Ectodermal cell (in vitro differentiated cells): ENCODE results near the gene NXPE1.
"Not testable (repeated sequence)": the region's sequence is repeated elsewhere in the genome, so short reads cannot be mapped to it uniquely, and the experiment has no call there.

Experiments
- H3K27ac ChIP-seq: 2 replicates; pipeline ENCODE4 v1.7.0; 2013; ENCODE audit warnings: mild to moderate bottlenecking, low read depth, low read length; ENCODE audit not compliant: insufficient read depth, poor library complexity, severe bottlenecking
- H3K27me3 ChIP-seq: 2 replicates; pipeline ENCODE4 v1.7.0; 2013; ENCODE audit warnings: mild to moderate bottlenecking, low read length; ENCODE audit not compliant: insufficient read depth, control insufficient read depth, poor library complexity, severe bottlenecking
- H3K36me3 ChIP-seq: one replicate; pipeline ENCODE4 v1.7.0; 2013; ENCODE audit warnings: low read length; ENCODE audit not compliant: control insufficient read depth, insufficient read depth
- H3K4me1 ChIP-seq: one replicate; pipeline ENCODE4 v1.7.0; 2013; ENCODE audit warnings: low read length; ENCODE audit not compliant: control insufficient read depth, insufficient read depth
- H3K4me3 ChIP-seq: 2 replicates; pipeline ENCODE4 v1.7.0; 2013; ENCODE audit warnings: low read depth, low read length, control low read depth; ENCODE audit not compliant: insufficient read depth
- H3K9me3 ChIP-seq: 2 replicates; pipeline ENCODE4 v1.7.0; 2013; ENCODE audit warnings: mild to moderate bottlenecking, low read length, moderate library complexity; ENCODE audit not compliant: control insufficient read depth
- WGBS, 2 experiments: methylation state at CpG; one replicate each; pipeline ENCODE4 v1.1.7; 2013; ENCODE audit warnings: missing lambda C conversion rate in 2 of 2; 5-methylcytosine and 5-hydroxymethylcytosine counted together

Gene NXPE1

DNA sequence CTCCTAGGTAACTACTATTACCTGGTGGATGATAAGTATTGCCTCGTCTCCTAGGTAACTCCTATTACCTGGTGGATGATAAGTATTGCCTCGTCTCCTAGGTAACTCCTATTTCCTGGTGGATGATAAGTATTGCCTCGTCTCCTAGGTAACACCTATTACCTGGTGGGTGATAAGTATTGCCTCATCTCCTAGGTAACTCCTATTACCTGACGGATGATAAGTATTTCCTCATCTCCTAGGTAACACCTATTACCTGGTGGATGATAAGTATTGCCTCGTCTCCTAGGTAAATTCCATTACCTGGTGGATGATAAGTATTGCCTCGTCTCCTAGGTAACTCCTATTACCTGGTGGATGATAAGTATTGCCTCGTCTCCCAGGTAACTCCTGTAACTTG, 43.5 kb upstream of the NXPE1 start:
- H3K9me3 ChIP-seq, H3K27ac ChIP-seq, H3K27me3 ChIP-seq, H3K4me3 ChIP-seq, H3K36me3 ChIP-seq, H3K4me1 ChIP-seq: not testable (repeated sequence)
- 90 to 96% methylated on average over 6 to 7 of the region's 7 CpGs for WGBS, 2 experiments

DNA sequence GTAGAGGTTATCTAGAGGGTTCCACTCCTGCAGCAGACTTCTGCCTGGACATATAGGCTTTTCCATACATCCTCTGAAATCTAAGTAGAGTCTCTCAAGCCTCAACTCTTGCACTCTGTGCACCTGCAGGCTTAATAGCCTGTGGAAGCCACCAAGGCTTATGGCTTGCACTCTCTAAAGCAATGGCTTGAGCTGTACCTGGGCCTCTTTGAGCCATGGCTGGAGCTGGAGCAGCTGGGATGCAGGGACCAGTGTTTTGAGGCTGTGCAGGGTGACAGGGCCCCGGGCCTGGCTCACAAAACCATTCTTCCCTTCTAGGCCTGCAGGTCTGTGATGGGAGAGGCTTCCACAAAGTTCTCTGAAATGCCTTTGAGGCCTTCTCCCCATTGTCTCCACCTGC, 38.8 kb upstream of the NXPE1 start:
- Histone ChIP-seq H3K27me3 (no peaks in the 10 kb centered on the region), H3K9me3 (no peaks in the 10 kb centered on the region), H3K4me3 (no peak overlapping the region), H3K27ac (no peak overlapping the region), H3K36me3 (no peaks in the 10 kb centered on the region), H3K4me1 (no peaks in the 10 kb centered on the region)
- 91 to 95% methylated on average over 1 of the region's 1 CpG for WGBS, 2 experiments

DNA sequence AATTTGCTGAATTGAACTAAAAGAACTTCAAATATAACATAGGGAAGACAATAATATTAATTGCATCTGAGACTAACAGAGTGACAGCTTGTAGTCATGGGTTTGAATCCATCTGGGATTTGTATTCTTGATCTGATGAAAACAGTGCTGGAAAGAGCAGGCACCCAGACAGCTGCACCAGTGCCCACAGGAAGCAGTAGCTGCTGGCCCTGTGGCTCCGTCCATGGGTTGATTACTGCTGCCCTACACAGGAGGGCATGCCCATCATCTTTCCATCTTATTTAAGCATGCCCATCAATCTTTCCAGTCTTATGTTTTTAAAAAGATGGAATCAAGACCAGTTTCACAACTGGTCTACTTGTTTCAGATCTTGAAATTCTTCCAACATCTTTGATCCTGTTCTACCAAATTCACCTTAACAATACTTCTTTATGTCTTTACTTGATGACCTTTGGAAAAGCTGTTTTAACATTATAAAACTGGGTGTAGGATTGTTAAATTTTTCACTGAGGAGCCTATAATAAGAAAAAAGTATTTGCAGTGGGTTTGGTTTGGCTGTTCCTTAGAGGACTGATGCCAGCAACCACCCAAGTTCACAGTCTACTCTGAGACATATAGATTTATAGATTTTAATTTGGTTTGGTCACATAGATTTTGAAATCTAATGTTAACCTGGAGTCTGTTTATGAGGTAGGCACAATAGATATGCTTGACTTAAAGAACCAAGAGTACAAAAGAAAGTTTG, 36.7 kb upstream of the NXPE1 start:
- Histone ChIP-seq H3K4me3 (no peak overlapping the region), H3K27me3 (no peaks in the 10 kb centered on the region), H3K27ac (no peak overlapping the region), H3K36me3 (no peaks in the 10 kb centered on the region), H3K4me1 (no peaks in the 10 kb centered on the region), H3K9me3 (no peaks in the 10 kb centered on the region)
- 86 to 92% methylated on average over 1 of the region's 1 CpG for WGBS, 2 experiments

DNA sequence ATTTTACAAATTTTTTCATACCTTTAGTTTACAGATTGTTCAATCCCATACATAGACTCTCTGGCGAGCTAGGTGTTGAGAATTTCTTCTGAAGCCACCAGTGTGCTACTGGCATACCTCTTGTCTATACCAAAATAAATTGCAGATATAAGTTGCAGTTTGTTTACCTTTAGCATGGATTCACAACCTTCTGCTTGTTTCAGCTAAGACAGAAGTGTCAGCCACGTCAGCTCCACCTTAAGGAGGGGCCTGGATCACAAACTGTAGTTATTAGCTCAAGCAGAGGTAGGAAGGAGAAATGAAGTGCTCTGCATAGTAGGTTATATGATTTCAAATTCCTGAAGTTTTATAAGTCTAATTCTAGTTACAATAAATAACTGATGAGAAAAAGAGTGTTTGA, 35.9 kb upstream of the NXPE1 start, which contains the start of gene NXPE4:
Gene NXPE4 (minus strand): TSS at position 216 of the 400 bp plus-strand sequence. CDS start 1,027 bp downstream, outside the sequence.
- Histone ChIP-seq H3K4me1 (no peaks in the 10 kb centered on the region), H3K27me3 (no peaks in the 10 kb centered on the region), H3K36me3 (no peaks in the 10 kb centered on the region), H3K27ac (no peak within 1 kb of the TSS), H3K9me3 (no peaks in the 10 kb centered on the region), H3K4me3 (no peak within 1 kb of the TSS)
- WGBS, 2 experiments: 77 to 87% methylated on average over 2 of the region's 2 CpGs

DNA sequence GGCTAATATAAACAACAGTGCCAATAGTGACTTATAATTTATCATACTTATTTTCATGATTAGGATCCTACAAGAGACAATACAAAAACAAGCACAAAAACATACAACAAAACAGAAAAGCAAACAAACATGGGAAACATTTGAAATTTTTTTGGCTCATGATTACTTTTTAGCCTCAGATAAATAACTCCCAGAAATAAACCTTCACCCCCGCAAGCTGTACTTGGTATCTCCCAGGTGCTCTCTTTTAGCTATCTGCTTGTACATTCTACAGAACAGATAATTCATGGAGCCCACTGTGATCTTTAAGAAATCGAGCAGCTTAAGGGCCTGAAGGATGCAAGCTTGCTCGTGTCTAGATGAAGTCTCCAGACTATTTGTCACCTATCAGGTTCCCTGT, 35.0 kb upstream of the NXPE1 start:
- H3K4me1 ChIP-seq: no peaks in the 10 kb centered on the region
- 89 to 91% methylated on average over 3 of the region's 3 CpGs for WGBS, 2 experiments
- H3K4me3 ChIP-seq: no peak overlapping the region
- no peaks in the 10 kb centered on the region for H3K27me3 ChIP-seq
- no peak overlapping the region for H3K27ac ChIP-seq
- H3K36me3 ChIP-seq: no peaks in the 10 kb centered on the region
- no peaks in the 10 kb centered on the region for H3K9me3 ChIP-seq

DNA sequence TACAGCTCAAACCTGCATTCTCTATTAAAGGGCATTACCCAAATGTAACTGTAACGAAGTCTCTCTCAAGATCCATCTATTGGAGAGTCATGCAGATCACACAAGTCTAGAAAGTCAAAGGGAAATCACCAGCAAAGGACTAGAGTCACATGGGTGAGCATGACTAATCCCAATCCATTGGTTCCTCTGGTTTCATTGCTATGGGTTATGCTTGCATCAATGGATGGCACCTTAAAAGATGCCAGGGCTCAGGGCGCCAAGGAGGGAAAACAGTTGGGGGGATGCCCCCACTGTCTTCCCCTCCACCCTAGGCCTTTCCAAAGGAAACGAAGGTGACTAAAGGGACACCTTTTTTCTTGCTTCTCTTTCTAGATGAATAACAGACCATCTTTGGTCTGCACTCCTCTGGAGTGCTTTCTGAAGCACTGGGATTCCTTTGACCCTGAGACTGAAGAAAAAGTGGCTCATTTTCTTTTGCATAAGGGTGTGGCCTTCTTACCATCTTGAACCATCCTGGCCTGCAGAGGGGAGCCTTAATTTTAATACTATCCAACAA, 27.8 kb upstream of the NXPE1 start:
- 93 to 96% methylated on average over 3 of the region's 3 CpGs for WGBS, 2 experiments
- H3K4me1 ChIP-seq: no peaks in the 10 kb centered on the region
- no peaks in the 10 kb centered on the region for H3K9me3 ChIP-seq
- no peak overlapping the region for H3K4me3 ChIP-seq
- H3K27me3 ChIP-seq: no peaks in the 10 kb centered on the region
- H3K27ac ChIP-seq: no peak overlapping the region
- H3K36me3 ChIP-seq: no peaks in the 10 kb centered on the region

DNA sequence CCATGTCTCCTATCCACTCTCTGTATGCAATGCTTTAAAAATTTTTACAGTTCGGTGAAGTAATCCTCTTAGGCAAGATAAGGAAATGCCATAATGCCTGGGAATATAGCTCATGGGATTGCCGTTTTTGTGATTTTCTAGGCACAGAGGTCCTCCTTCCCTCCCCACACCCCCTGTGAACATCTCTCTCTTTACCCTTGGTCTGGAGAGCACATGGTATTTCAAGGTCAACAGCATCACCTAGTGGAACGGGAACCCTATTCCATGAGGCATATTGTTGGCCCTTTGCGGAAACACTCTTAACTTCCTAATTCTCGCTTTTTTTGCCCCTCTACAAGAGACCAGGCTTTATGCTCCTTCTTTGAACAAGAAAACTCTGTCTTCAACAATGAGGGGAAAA, 27.1 kb upstream of the NXPE1 start:
- Histone ChIP-seq H3K27ac (no peak overlapping the region), H3K4me1 (no peaks in the 10 kb centered on the region), H3K9me3 (no peaks in the 10 kb centered on the region), H3K4me3 (no peak overlapping the region), H3K27me3 (no peaks in the 10 kb centered on the region), H3K36me3 (no peaks in the 10 kb centered on the region)
- WGBS, 2 experiments: 93 to 96% methylated on average over 5 of the region's 5 CpGs

DNA sequence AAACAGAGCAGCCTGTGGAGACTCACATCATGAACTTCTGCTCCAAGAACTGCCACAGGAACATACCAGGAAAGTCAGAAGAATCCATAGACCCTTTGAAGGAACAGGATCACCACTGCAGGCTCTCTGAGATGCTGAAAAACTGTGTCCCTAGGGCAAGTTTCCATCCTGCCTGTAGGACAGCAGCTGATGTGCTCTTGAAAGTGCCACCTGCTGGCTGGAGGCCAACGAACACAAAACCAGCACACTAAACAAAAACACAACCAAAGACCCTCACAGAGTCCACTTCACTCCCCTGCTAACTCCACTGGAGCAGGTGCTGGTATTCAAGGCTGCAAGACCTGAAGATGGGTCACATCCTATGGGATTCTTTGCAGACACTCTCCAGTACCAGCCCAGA, 12.0 kb upstream of the NXPE1 start:
- WGBS, 2 experiments: 89 to 91% methylated on average over 1 of the region's 1 CpG
- Histone ChIP-seq H3K36me3 (no peaks in the 10 kb centered on the region), H3K9me3 (no peaks in the 10 kb centered on the region), H3K4me1 (no peaks in the 10 kb centered on the region), H3K27ac (no peak overlapping the region), H3K27me3 (no peaks in the 10 kb centered on the region), H3K4me3 (no peak overlapping the region)

DNA sequence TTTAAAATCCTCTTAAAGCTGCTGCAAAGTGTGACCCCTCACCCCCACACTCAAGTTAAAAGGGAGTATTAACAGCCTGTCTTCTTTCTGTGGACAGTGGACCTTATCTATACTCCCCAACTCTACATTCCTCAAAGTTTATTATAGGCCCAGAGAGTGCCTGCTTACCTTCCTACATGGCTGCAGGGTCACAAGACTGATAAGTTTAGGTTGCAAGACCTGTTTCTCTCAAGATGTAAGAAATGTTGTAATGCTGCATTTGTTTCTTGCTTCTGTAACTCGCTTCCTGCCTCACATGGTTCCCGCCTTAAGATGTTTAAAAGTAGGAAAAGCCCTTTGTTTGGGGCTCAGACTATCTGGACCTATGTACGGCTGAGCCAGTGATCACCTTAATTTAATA, 10.1 kb upstream of the NXPE1 start:
- Histone ChIP-seq H3K9me3 (no peaks in the 10 kb centered on the region), H3K36me3 (no peaks in the 10 kb centered on the region), H3K4me3 (no peak overlapping the region), H3K27me3 (no peaks in the 10 kb centered on the region), H3K27ac (no peak overlapping the region), H3K4me1 (no peaks in the 10 kb centered on the region)
- 61 to 64% methylated on average over 3 of the region's 3 CpGs for WGBS, 2 experiments

DNA sequence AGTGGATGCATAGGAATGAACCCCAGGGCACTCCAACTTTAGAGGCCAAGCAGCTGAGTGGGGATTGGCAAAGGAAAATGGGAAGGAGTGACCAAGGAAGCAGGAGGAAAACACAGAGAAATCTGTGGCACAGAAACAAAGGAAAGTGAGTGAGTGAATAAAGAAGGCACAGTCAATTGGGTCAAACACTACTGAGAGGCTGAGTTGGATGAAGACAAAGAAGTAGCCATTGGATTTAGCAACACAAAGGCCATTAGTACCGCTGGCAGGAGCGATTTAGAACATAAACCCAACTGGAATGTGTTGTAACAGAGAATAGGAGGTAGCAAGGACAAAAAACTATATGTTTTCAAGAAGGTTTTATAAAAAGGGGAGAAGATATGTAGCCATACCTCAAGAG, 6.6 kb upstream of the NXPE1 start:
- no peaks in the 10 kb centered on the region for H3K4me1 ChIP-seq
- H3K27ac ChIP-seq: peak overlapping the region; percentile 36
- H3K4me3 ChIP-seq: no peak overlapping the region
- H3K36me3 ChIP-seq: no peaks in the 10 kb centered on the region
- H3K27me3 ChIP-seq: no peaks in the 10 kb centered on the region
- no peaks in the 10 kb centered on the region for H3K9me3 ChIP-seq
- 10 to 12% methylated on average over 2 of the region's 2 CpGs for WGBS, 2 experiments
